ENCODE measurements around the gene MEF2D. TPM values are rescaled to one million over a fixed set of nuclear protein-coding genes. Genes with fewer than 3 reads are reported as not detected.

MEF2D gene
- total and polyA plus RNA-seq, 2 experiments from 2014 or later = 35.1 to 64.6 TPM

DNA sequence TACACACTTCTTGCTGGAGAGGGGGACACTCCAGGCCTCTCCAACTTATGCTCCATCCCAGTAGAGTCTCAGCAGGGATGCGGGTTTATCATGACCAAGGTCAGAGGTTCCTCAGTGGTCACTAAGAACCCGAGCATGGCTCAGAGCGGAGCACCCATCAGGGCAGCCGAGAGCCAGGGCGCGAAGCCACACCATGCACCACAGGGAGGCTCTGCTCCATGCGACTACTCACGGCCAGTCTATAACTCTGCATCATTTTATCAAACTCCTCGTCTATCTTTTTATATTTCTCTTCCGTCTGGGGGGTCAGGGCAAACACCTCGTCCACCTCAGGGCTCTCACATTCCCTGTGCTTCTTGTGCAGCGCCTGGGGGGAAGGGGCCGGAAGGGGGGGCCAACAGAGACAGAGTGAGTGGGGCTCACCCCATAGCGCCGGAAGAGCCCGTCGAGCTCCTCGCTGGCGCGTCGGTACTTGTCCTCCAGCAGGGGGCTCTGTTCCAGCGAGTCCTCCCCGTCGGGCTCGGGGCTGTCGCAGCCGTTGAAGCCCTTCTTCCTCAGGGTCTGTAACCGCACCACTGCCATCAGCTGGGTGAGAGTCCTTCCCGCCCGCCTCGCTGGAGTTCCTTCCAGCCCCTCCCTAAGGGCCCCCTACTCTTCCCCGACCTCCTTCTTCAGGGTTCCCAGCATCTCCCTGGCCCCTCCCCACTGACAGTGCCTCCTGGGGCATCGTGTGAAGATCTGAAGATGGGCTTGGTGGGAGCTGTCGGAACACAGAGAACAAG is 20.0 kb downstream of the MEF2D start:
- no peaks in the 10 kb centered on the region for H3K4me1 ChIP-seq (ENCODE audit: low read depth)
- H3K4me3 ChIP-seq = no peak overlapping the region
- peak; percentile 69 to 79 for DNase-seq (ENCODE audit: low read depth in 1 of 2, low spot score in 1 of 2)
- H3K27ac ChIP-seq = no peak overlapping the region
- TF ChIP-seq, protein P1, sequence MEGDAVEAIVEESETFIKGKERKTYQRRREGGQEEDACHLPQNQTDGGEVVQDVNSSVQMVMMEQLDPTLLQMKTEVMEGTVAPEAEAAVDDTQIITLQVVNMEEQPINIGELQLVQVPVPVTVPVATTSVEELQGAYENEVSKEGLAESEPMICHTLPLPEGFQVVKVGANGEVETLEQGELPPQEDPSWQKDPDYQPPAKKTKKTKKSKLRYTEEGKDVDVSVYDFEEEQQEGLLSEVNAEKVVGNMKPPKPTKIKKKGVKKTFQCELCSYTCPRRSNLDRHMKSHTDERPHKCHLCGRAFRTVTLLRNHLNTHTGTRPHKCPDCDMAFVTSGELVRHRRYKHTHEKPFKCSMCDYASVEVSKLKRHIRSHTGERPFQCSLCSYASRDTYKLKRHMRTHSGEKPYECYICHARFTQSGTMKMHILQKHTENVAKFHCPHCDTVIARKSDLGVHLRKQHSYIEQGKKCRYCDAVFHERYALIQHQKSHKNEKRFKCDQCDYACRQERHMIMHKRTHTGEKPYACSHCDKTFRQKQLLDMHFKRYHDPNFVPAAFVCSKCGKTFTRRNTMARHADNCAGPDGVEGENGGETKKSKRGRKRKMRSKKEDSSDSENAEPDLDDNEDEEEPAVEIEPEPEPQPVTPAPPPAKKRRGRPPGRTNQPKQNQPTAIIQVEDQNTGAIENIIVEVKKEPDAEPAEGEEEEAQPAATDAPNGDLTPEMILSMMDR (IDR thresholded peaks at IDR 0.05; ENCODE audit: low read depth, low read length) = peak; percentile 74
- H3K27me3 ChIP-seq = no peaks in the 10 kb centered on the region
- no peaks in the 10 kb centered on the region for H3K9me3 ChIP-seq (ENCODE audit: low read depth)
- peaks cover 59% of the 10 kb centered on the region for H3K36me3 ChIP-seq

GRCh38 chr1:156480016-156480370 is 20.6 kb downstream of the MEF2D start:
- Histone ChIP-seq H3K36me3 (peaks cover 65% of the 10 kb centered on the region), H3K9me3 (ENCODE audit: low read depth) (no peaks in the 10 kb centered on the region), H3K4me3 (no peak overlapping the region), H3K27ac (no peak overlapping the region), H3K4me1 (ENCODE audit: low read depth) (no peaks in the 10 kb centered on the region), H3K27me3 (no peaks in the 10 kb centered on the region)
- no peak for DNase-seq (ENCODE audit: low read depth in 1 of 2, low spot score in 1 of 2)
- TF ChIP-seq, protein P1 (IDR thresholded peaks at IDR 0.05; ENCODE audit: low read depth, low read length) = no peak

DNA sequence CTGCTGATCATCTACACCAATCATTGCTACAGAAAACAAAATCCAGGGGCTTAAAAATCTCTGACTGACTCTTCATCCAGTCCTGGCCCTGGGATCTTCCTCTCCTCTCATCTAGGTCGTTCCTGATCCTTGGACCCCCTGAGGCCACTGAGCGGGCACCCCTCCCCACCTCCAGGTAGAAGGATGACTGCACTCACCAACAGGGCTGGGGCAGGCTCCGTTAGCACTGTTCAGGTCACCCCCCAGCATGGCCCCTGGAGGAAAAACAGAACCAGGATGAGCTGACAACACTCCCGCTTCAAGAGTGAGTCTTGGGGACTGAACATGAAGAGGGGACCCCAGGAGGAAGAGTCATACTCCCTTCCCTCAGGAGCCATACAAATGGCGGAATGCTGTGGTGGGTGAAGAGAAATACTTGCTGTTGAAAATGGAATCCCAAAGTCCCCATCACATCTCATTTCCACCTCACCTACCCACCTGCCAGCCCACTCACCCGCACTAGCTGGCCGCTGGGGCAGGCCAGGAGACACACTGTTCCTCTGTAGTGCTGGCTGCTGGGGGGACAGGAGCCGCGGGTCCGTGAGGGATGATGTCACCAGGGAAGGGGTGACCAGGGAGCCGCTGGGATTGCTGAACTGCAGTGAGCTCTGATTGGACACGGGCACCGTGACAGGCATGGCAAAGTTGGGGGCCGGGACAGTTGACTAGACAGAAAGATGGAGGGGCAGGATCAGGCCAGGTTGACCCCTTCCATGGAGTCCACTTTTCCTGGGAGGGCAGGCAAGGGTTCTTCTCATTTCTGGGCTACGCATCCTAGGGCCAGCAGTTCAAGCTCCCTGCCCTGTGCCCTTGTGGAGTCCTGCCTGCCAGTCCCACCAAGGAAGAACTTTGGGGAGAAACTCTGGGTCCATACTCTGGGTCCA is 21.2 kb downstream of the MEF2D start:
- H3K9me3 ChIP-seq (ENCODE audit: low read depth) = no peaks in the 10 kb centered on the region
- H3K4me1 ChIP-seq (ENCODE audit: low read depth) = no peaks in the 10 kb centered on the region
- H3K27ac ChIP-seq = no peak overlapping the region
- no peaks in the 10 kb centered on the region for H3K27me3 ChIP-seq
- TF ChIP-seq, protein P1 (IDR thresholded peaks at IDR 0.05; ENCODE audit: low read depth, low read length) = no peak
- DNase-seq (ENCODE audit: low read depth in 1 of 2, low spot score in 1 of 2) = no peak
- H3K4me3 ChIP-seq = no peak overlapping the region
- H3K36me3 ChIP-seq = peaks cover 70% of the 10 kb centered on the region

GRCh38 chr1:156478250-156478627 is 22.3 kb downstream of the MEF2D start:
- H3K4me3 ChIP-seq = no peak overlapping the region
- no peaks in the 10 kb centered on the region for H3K9me3 ChIP-seq (ENCODE audit: low read depth)
- no peaks in the 10 kb centered on the region for H3K4me1 ChIP-seq (ENCODE audit: low read depth)
- TF ChIP-seq, protein P1 (IDR thresholded peaks at IDR 0.05; ENCODE audit: low read depth, low read length) = no peak
- no peak for DNase-seq (ENCODE audit: low read depth in 1 of 2, low spot score in 1 of 2)
- H3K36me3 ChIP-seq = peaks cover 81% of the 10 kb centered on the region
- no peaks in the 10 kb centered on the region for H3K27me3 ChIP-seq
- H3K27ac ChIP-seq = no peak overlapping the region

DNA sequence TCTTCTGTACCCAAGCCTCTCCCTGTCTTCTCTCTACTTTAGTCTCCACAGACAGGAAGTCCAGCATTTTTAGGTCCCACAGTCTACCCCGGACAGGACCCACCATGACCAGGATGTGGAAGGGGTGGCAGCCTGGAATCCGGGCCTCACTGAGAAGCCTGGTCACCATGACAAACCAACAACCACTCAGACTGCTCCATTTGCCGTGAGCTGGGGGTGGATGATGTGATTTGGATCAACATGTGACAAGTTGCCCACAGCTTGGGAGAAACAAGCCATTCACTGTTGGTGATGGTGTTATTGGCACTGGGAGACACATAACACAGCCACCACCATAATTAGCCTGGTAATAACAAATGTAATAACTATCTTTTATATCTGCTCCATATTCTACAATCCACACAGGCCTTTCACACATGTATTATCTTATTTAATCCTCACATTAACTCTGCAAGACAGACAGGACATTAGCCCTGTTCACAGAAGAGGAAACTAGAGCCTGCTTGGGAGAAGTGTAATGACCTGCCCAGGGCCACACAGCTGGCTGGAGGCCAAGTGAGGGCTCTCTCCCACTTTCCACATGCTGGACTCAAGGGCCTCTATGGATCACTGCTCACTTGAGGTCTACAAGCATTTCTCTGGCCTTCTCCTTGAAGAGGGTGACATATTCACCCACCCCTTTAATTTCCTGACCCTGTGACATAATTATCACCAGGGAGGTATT is 22.9 kb downstream of the MEF2D start:
- TF ChIP-seq, protein P1 (IDR thresholded peaks at IDR 0.05; ENCODE audit: low read depth, low read length) = no peak
- peaks cover 85% of the 10 kb centered on the region for H3K36me3 ChIP-seq
- no peak overlapping the region for H3K4me3 ChIP-seq
- H3K4me1 ChIP-seq (ENCODE audit: low read depth) = no peaks in the 10 kb centered on the region
- no peak for DNase-seq (ENCODE audit: low read depth in 1 of 2, low spot score in 1 of 2)
- no peak overlapping the region for H3K27ac ChIP-seq
- H3K9me3 ChIP-seq (ENCODE audit: low read depth) = no peaks in the 10 kb centered on the region
- H3K27me3 ChIP-seq = no peaks in the 10 kb centered on the region

Measured in cardiac muscle cell (in vitro differentiated cells and primary cell).